Naive thymus-derived CD8-positive, alpha-beta T cell (primary cell): ENCODE results near the gene CUTC. TPM values are rescaled to one million over a fixed set of nuclear protein-coding genes. Genes with fewer than 3 reads are reported as not detected.

ENCODE experiments used
- ATAC-seq, 2 donors: fragments of 150-1000 bp; cut with Tn5 transposase in 1 of 2; sonication (Bioruptor Pico), chemical (Tn5 transposase) in 1 of 2; 1 replicate in 1 of 2; 2 replicates in 1 of 2; pipeline ENCODE4 v1.10.0; 2021; ENCODE audit warnings: mild to moderate bottlenecking in 2 of 2, moderate library complexity in 2 of 2
- POLR2A ChIA-PET: fragments of 350-600 bp; sonication (Branson Sonifier 250); formaldehyde crosslinking; loops from one replicate; lab custom pipeline; 2021; ENCODE audit warnings: antibody characterized with exemption; lab: Charles Lee
- DNase-seq, 10 donors: peaks; one replicate each; pipeline versions ENCODE4 v3.0.0 to v3.0.0-alpha.2; 2020 to 2022
- H3K27ac Mint-ChIP-seq, 10 donors: one replicate each; pipeline ENCODE4 v1.8.0; 2020 to 2022; ENCODE audit warnings: mild to moderate bottlenecking in 10 of 10, mixed read lengths in 10 of 10, moderate library complexity in 4 of 10, inconsistent platforms in 1 of 10
- H3K27me3 Mint-ChIP-seq, 5 donors: one replicate each; pipeline ENCODE4 v1.8.0; 2021 to 2022; ENCODE audit warnings: mixed read lengths in 5 of 5
- H3K36me3 Mint-ChIP-seq, 3 donors: one replicate each; pipeline ENCODE4 v1.8.0; 2020 to 2022; ENCODE audit warnings: mixed read lengths in 3 of 3, mild to moderate bottlenecking in 2 of 3, inconsistent platforms in 1 of 3
- H3K4me1 Mint-ChIP-seq, 4 donors: one replicate each; pipeline ENCODE4 v1.8.0; 2021 to 2022; ENCODE audit warnings: mixed read lengths in 4 of 4
- H3K4me3 Mint-ChIP-seq, 10 donors: one replicate each; pipeline ENCODE4 v1.8.0; 2020 to 2022; ENCODE audit warnings: mild to moderate bottlenecking in 10 of 10, mixed read lengths in 10 of 10, moderate library complexity in 6 of 10, inconsistent platforms in 1 of 10
- H3K9me3 Mint-ChIP-seq, 9 donors: one replicate each; pipeline ENCODE4 v1.8.0; 2020 to 2022; ENCODE audit warnings: mixed read lengths in 9 of 9, mild to moderate bottlenecking in 3 of 9, inconsistent platforms in 1 of 9, moderate library complexity in 1 of 9
- polyA plus RNA-seq, 3 donors: library from polyadenylated mRNA; unstranded; fragments of 300-500 nt; fragmentation: Illumina TruSeq; gene quantifications; one replicate each; pipeline ENCODE4 v1.2.3, GENCODE V29; 2021
- total RNA-seq, 8 experiments: library from RNA in 2 of 8; stranded (reverse) in 2 of 8; gene quantifications; one replicate each; pipeline ENCODE4 v1.2.3 and lab custom pipeline; 2021 to 2026

The CUTC gene
- total and polyA plus RNA-seq, 5 experiments from 2014 or later = 35.5 to 69.1 (median 61.2) TPM

GRCh38 chr10:99787782-99788445 is 55.9 kb downstream of the CUTC start:
- no peak for ATAC-seq
- Mint-ChIP-seq H3K4me1 (peaks cover 0 to 2% (median 0%) of the 10 kb centered on the region in 4 donors), H3K9me3 (no peaks in the 10 kb centered on the region), H3K36me3 (peaks cover 4 to 25% (median 24%) of the 10 kb centered on the region in 3 donors), H3K4me3 (no peak overlapping the region), H3K27ac (no peak overlapping the region), H3K27me3 (no peaks in the 10 kb centered on the region)
- POLR2A ChIA-PET = no interaction called here
- no peak for DNase-seq

- H3K36me3 Mint-ChIP-seq = peaks cover 9 to 30% (median 27%) of the 10 kb centered on the region in 3 donors
- H3K4me1 Mint-ChIP-seq = peaks cover 0 to 2% (median 0%) of the 10 kb centered on the region in 4 donors
- POLR2A ChIA-PET = no interaction called here
- DNase-seq (no peak), ATAC-seq (no peak)
- H3K4me3 Mint-ChIP-seq = no peak overlapping the region
- no peaks in the 10 kb centered on the region for H3K27me3 Mint-ChIP-seq
- H3K9me3 Mint-ChIP-seq = no peaks in the 10 kb centered on the region
- no peak overlapping the region for H3K27ac Mint-ChIP-seq
Measured at GRCh38 chr10:99788598-99789256, 56.7 kb downstream of the CUTC start.

DNA sequence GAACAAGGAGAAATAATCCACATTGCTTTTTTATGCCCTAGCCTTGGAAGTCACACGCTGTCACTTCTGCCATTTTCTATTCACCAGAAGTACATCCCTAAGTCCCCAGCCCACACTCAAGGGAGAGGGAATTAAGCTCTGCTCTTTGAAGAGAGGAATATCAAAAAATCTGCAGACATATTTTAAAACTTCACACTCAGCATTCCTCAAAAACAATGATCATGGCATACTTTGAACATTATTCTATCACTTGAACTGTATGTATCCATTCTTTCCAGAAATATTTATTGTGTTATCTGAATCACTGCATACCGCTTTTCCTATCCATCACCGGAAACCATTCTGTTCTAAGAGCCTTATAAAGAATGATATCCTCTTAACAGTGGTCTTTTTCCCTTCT is 59.8 kb downstream of the CUTC start:
- Mint-ChIP-seq H3K27me3 (no peaks in the 10 kb centered on the region), H3K4me1 (peaks cover 0 to 2% (median 0%) of the 10 kb centered on the region in 4 donors), H3K27ac (no peak overlapping the region), H3K4me3 (no peak overlapping the region), H3K9me3 (no peaks in the 10 kb centered on the region), H3K36me3 (peaks cover 9 to 43% (median 23%) of the 10 kb centered on the region in 3 donors)
- DNase-seq (no peak), ATAC-seq (no peak)
- POLR2A ChIA-PET = no interaction called here

GRCh38 chr10:99793819-99794218 is 61.8 kb downstream of the CUTC start:
- H3K36me3 Mint-ChIP-seq = peaks cover 5 to 36% (median 21%) of the 10 kb centered on the region in 3 donors
- H3K4me3 Mint-ChIP-seq = no peak overlapping the region
- H3K27me3 Mint-ChIP-seq = no peaks in the 10 kb centered on the region
- H3K9me3 Mint-ChIP-seq = no peaks in the 10 kb centered on the region
- H3K27ac Mint-ChIP-seq = no peak overlapping the region
- POLR2A ChIA-PET = no interaction called here
- peaks cover 0 to 2% (median 0%) of the 10 kb centered on the region in 4 donors for H3K4me1 Mint-ChIP-seq
- ATAC-seq (no peak), DNase-seq (no peak)

GRCh38 chr10:99796928-99797327 is 64.9 kb downstream of the CUTC start:
- no peaks in the 10 kb centered on the region for H3K4me1 Mint-ChIP-seq
- H3K36me3 Mint-ChIP-seq = peaks cover 5 to 35% (median 27%) of the 10 kb centered on the region in 3 donors
- H3K9me3 Mint-ChIP-seq = no peaks in the 10 kb centered on the region
- no peak for ATAC-seq
- H3K27me3 Mint-ChIP-seq = no peaks in the 10 kb centered on the region
- no peak for DNase-seq
- no peak overlapping the region for H3K27ac Mint-ChIP-seq
- H3K4me3 Mint-ChIP-seq = no peak overlapping the region
- POLR2A ChIA-PET = no interaction called here

- POLR2A ChIA-PET = no interaction called here
Measured at GRCh38 chr10:99798031-99798430, 66.0 kb downstream of the CUTC start.

DNA sequence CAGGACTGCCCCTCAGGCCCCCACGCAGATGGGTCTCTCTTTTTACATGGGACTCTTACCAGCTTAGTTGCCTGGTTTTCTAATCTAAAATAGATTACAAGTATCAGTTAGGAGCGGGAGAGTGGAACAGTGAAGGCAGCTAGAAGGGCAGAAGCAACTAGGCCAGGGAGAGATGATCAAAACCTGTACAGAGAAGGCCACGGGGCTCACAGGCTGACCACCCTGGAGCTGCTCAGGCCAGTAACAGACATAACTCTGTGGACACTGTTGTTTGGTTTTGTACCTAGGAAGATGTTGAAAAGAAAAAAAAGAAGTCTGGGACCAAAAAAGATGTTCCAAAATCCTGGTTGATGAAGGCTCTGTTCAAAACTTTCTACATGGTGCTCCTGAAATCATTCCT is 66.9 kb downstream of the CUTC start:
- Mint-ChIP-seq H3K4me3 (no peak overlapping the region), H3K27ac (peak overlapping the region in 1 of 10 donors; percentile 17), H3K36me3 (peaks cover 0 to 28% (median 24%) of the 10 kb centered on the region in 3 donors), H3K27me3 (no peaks in the 10 kb centered on the region), H3K9me3 (no peaks in the 10 kb centered on the region), H3K4me1 (no peaks in the 10 kb centered on the region)
- DNase-seq = no peak
- POLR2A ChIA-PET = no interaction called here
- ATAC-seq = no peak

More at GRCh38 chr10:99798031-99798430, 66.0 kb downstream of the CUTC start:
- peaks cover 5 to 31% (median 27%) of the 10 kb centered on the region in 3 donors for H3K36me3 Mint-ChIP-seq
- ATAC-seq = no peak
- no peaks in the 10 kb centered on the region for H3K9me3 Mint-ChIP-seq
- no peaks in the 10 kb centered on the region for H3K4me1 Mint-ChIP-seq
- no peak overlapping the region for H3K27ac Mint-ChIP-seq
- no peak for DNase-seq
- H3K27me3 Mint-ChIP-seq = no peaks in the 10 kb centered on the region
- no peak overlapping the region for H3K4me3 Mint-ChIP-seq

DNA sequence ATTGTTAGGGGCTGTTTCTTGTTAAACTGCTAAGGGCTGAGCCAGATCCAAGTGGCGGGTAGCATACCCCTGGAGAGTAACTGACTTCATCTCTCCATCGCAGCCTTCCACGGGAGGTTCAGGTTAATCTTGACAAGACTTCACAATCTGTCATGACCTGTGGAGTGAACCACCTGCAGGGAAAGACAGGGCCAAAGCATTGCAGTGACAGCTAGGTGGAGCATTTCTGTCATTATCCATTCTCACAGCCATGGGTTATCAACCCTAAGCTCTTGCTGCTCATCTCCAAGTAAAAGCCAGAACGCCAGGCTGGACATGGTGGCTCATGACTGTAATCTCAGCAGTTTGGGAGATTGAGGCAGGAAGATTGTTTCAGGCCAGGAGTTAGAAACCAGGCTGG is 67.6 kb downstream of the CUTC start:
- POLR2A ChIA-PET = no interaction called here
- DNase-seq (no peak), ATAC-seq (no peak)
- Mint-ChIP-seq H3K27ac (no peak overlapping the region), H3K36me3 (peaks cover 0 to 24% (median 23%) of the 10 kb centered on the region in 3 donors), H3K4me3 (no peak overlapping the region), H3K4me1 (no peaks in the 10 kb centered on the region), H3K9me3 (no peaks in the 10 kb centered on the region), H3K27me3 (no peaks in the 10 kb centered on the region)

DNA sequence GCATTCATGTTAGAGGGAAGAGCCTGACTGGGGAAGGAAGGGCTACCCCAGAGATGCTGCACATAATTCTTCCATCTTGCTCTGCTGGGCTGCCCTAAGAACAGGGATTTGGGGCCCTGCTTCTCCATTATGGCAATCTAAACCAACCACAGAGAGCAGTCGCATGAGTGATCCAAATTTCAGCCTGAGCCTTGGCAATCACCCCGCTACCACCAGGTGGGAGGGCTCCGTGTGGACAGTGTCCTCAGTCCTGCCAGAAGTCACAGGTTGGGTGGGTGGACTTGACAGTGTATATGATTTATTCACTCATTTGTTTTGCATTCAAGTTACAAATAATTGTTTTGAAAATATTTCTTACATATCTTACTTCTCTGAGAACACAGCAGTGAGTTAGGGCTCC is 72.4 kb downstream of the CUTC start:
- POLR2A ChIA-PET = no interaction called here
- H3K4me3 Mint-ChIP-seq = no peak overlapping the region
- no peak for DNase-seq
- no peaks in the 10 kb centered on the region for H3K9me3 Mint-ChIP-seq
- no peak for ATAC-seq
- no peaks in the 10 kb centered on the region for H3K4me1 Mint-ChIP-seq
- H3K36me3 Mint-ChIP-seq = peaks cover 0 to 27% (median 26%) of the 10 kb centered on the region in 3 donors
- H3K27me3 Mint-ChIP-seq = no peaks in the 10 kb centered on the region
- H3K27ac Mint-ChIP-seq = no peak overlapping the region

DNA sequence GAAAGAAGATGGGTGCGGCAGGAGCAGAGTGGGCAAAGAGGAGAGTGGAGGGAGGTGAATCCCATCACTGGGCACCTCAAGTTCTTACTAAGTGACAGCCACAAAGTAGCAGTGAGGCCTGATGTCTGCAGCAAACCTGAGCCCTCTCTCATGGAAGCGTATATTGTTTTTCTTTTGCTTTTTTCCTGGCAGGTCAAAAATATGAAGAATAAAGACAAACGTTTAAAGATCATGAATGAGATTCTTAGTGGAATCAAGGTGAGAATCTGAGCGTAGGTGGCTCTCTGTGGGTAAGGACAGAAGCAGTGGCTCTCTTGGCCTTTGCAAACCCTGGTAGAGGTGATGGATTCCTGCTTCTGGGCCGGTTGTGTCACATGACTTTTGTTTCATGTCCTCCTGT is 73.2 kb downstream of the CUTC start:
- Mint-ChIP-seq H3K4me3 (no peak overlapping the region), H3K36me3 (peaks cover 0 to 31% (median 28%) of the 10 kb centered on the region in 3 donors), H3K27me3 (no peaks in the 10 kb centered on the region), H3K9me3 (no peaks in the 10 kb centered on the region), H3K27ac (no peak overlapping the region), H3K4me1 (peaks cover 0 to under 1% (median 0%) of the 10 kb centered on the region in 4 donors)
- DNase-seq (no peak), ATAC-seq (no peak)
- POLR2A ChIA-PET = no interaction called here

Other genes with a start within 250 kb of the CUTC start
- gene NKX2-3, start 199.3 kb upstream of the CUTC start, total RNA-seq = not detected
- gene NKX2-3, start 199.3 kb upstream of the CUTC start, polyA plus RNA-seq = not detected
- 10 to 100 TPM; 89.3 to 91.3 TPM for gene SLC25A28, start 111.8 kb upstream of the CUTC start, total RNA-seq
- 10 to 100 TPM; 15.2 to 24.0 (median 17.4) TPM for gene SLC25A28, start 111.8 kb upstream of the CUTC start, polyA plus RNA-seq
- 1 to 10 TPM; 2.8 to 2.9 TPM for gene ENTPD7, start 72.7 kb upstream of the CUTC start, total RNA-seq
- gene ENTPD7, start 72.7 kb upstream of the CUTC start, polyA plus RNA-seq = under 1 TPM; 0.33 to 0.83 (median 0.82) TPM
- gene COX15, start 107 bp upstream of the CUTC start, total RNA-seq = 10 to 100 TPM; 34.2 to 39.4 TPM
- 10 to 100 TPM; 33.3 to 34.7 (median 33.8) TPM for gene COX15, start 107 bp upstream of the CUTC start, polyA plus RNA-seq
- gene ABCC2, start 50.4 kb downstream of the CUTC start, total RNA-seq = 1 to 10 TPM; 5.5 to 6.8 TPM
- gene ABCC2, start 50.4 kb downstream of the CUTC start, polyA plus RNA-seq = under 1 TPM; 0.50 to 0.86 (median 0.60) TPM